ENCODE results near the gene CDKL1.
A peak's percentile ranks its signal among the peaks of the same experiment; 100 is the strongest.
"Not testable (repeated sequence)": the region's sequence is repeated elsewhere in the genome, so short reads cannot be mapped to it uniquely, and the experiment has no call there.

The CDKL1 gene

GRCh38 chr14:50318031-50318626 is 78.6 kb downstream of the CDKL1 start:
- Histone ChIP-seq H3K9me3 (ENCODE audit: control insufficient read depth, insufficient read depth, low read depth, low read length) (no peaks in the 10 kb centered on the region), H3K4me1 (ENCODE audit: control insufficient read depth, insufficient read depth, low read length) (peaks cover 3% of the 10 kb centered on the region; the same call in 1 of the 2 replicates), H3K36me3 (ENCODE audit: control insufficient read depth in 2 of 2, insufficient read depth in 1 of 2, low read length in 2 of 2) (peaks cover 4 to 18% of the 10 kb centered on the region in 2 experiments; a peak in 2 of 3 replicates), H3K27ac (ENCODE audit: extremely low read depth, low read depth, low read length) (no peak overlapping the region), H3K4me3 (ENCODE audit: low read depth, low read length) (no peak overlapping the region)
- CTCF ChIA-PET, result interaction anchor here (0.6 to 1.6 kb wide), 11 partner anchors 11 to 1036 kb away, joined by 3 to 7 read pairs (median 3); no protein-coding TSS in a partner anchor
- POLR2A ChIA-PET, result interaction anchor here (0.9 kb wide), 1 partner anchor 213 kb away, joined by 3 read pairs; no protein-coding TSS in a partner anchor
- TF ChIP-seq ZNF654 (tag by site-specific recombination; IDR thresholded peaks at IDR 0.05; ENCODE audit: low read depth) (peak; percentile 58), ZNF629 (tag by site-specific recombination; IDR thresholded peaks at IDR 0.05) (no peak), ZNF776 (tag by site-specific recombination; IDR thresholded peaks at IDR 0.05; ENCODE audit: borderline replicate concordance) (no peak), ZNF626 (tag by site-specific recombination; IDR thresholded peaks at IDR 0.05) (no peak), ZNF600 (tag by site-specific recombination; IDR thresholded peaks at IDR 0.05) (no peak)
- TF ChIP-seq, protein P1, sequence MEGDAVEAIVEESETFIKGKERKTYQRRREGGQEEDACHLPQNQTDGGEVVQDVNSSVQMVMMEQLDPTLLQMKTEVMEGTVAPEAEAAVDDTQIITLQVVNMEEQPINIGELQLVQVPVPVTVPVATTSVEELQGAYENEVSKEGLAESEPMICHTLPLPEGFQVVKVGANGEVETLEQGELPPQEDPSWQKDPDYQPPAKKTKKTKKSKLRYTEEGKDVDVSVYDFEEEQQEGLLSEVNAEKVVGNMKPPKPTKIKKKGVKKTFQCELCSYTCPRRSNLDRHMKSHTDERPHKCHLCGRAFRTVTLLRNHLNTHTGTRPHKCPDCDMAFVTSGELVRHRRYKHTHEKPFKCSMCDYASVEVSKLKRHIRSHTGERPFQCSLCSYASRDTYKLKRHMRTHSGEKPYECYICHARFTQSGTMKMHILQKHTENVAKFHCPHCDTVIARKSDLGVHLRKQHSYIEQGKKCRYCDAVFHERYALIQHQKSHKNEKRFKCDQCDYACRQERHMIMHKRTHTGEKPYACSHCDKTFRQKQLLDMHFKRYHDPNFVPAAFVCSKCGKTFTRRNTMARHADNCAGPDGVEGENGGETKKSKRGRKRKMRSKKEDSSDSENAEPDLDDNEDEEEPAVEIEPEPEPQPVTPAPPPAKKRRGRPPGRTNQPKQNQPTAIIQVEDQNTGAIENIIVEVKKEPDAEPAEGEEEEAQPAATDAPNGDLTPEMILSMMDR (tag by site-specific recombination; IDR thresholded peaks at IDR 0.05), result peak; percentile 10; the same call in 1 of the 2 replicates

DNA sequence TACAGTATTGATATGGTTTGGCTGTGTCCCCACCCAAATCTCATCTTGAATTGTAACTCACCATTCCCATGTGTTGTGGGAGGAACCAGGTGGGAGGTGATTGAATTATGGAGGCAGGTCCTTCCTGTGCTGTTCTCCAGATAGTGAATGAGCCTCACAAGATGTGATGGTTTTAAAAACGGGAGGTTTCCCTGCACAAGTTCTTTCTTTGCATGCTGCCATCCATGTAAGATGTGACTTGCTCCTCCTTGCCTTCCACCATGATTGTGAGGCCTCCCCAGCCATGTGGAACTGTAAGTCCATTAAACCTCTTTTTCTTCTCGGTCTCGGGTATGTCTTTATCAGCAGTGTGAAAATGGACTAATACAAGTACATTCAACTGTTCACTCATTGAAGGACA is 82.6 kb downstream of the CDKL1 start:
- H3K4me1 ChIP-seq (ENCODE audit: control insufficient read depth, insufficient read depth, low read length); POLR2A ChIA-PET; H3K9me3 ChIP-seq (ENCODE audit: control insufficient read depth, insufficient read depth, low read depth, low read length); H3K27ac ChIP-seq (ENCODE audit: extremely low read depth, low read depth, low read length); H3K4me3 ChIP-seq (ENCODE audit: low read depth, low read length); CTCF ChIA-PET: not testable (repeated sequence)
- TF ChIP-seq SETDB1 (IDR thresholded peaks at IDR 0.05; ENCODE audit: insufficient read length, low read length), result peak; percentile 88
- peaks cover 4 to 12% of the 10 kb centered on the region in 2 experiments; a peak in 2 of 3 replicates for H3K36me3 ChIP-seq (ENCODE audit: control insufficient read depth in 2 of 2, insufficient read depth in 1 of 2, low read length in 2 of 2)

DNA sequence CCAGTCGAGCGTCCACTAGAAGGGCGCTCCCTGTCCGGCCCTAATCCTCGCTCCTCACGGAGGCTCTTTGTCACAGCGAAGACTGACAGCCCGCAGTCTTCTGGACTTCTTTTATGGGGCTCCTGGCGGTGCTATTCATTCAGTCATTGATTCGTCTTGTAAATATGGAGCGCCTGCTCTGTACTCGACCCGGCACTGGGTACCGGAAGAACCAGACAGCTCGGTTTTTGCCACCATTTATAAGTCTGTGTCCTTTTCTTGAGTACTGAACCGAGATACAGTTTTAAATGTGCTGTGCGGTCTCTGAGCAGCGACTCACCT is 84.0 kb downstream of the CDKL1 start:
- H3K9me3 ChIP-seq (ENCODE audit: control insufficient read depth, insufficient read depth, low read depth, low read length), result no peaks in the 10 kb centered on the region
- ChIA-PET CTCF (interaction anchor here (0.6 to 3.6 kb wide), 2 partner anchors 8 to 17 kb away, joined by 4 to 20 read pairs; no protein-coding TSS in a partner anchor), POLR2A (interaction anchor here (0.6 to 1.3 kb wide), 13 partner anchors 8 to 1421 kb away, joined by 3 to 8 read pairs (median 3); partner anchors contain the start of genes CDKL1, NIN, SAV1 and SOS2)
- H3K36me3 ChIP-seq (ENCODE audit: control insufficient read depth in 2 of 2, insufficient read depth in 1 of 2, low read length in 2 of 2), result peaks cover 4 to 12% of the 10 kb centered on the region in 2 experiments; a peak in 2 of 3 replicates
- H3K4me3 ChIP-seq (ENCODE audit: low read depth, low read length), result peak overlapping the region; percentile 85
- peak overlapping the region; percentile 75 for H3K27ac ChIP-seq (ENCODE audit: extremely low read depth, low read depth, low read length)
- no peaks in the 10 kb centered on the region for H3K4me1 ChIP-seq (ENCODE audit: control insufficient read depth, insufficient read depth, low read length)
- TF ChIP-seq ZNF639 (tag by site-specific recombination; IDR thresholded peaks at IDR 0.05) (no peak), ZNF664 (tag by site-specific recombination; IDR thresholded peaks at IDR 0.05) (no peak), ZNF677 (tag by site-specific recombination; IDR thresholded peaks at IDR 0.05) (no peak), ZNF274 (IDR thresholded peaks at IDR 0.05; ENCODE audit: low read length) (no peak), ZNF274 (tag by site-specific recombination; IDR thresholded peaks at IDR 0.05; ENCODE audit: borderline replicate concordance) (no peak), SP3 (tag by site-specific recombination; IDR thresholded peaks at IDR 0.05) (no peak), ZNF148 (tag by site-specific recombination; IDR thresholded peaks at IDR 0.05; ENCODE audit: borderline replicate concordance) (no peak), ZNF341 (tag by site-specific recombination; IDR thresholded peaks at IDR 0.05; ENCODE audit: low read depth) (no peak), PRDM2 (tag by site-specific recombination; IDR thresholded peaks at IDR 0.05; ENCODE audit: borderline replicate concordance) (no peak)
- TF ChIP-seq, protein P2, sequence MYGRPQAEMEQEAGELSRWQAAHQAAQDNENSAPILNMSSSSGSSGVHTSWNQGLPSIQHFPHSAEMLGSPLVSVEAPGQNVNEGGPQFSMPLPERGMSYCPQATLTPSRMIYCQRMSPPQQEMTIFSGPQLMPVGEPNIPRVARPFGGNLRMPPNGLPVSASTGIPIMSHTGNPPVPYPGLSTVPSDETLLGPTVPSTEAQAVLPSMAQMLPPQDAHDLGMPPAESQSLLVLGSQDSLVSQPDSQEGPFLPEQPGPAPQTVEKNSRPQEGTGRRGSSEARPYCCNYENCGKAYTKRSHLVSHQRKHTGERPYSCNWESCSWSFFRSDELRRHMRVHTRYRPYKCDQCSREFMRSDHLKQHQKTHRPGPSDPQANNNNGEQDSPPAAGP (tag by site-specific recombination; IDR thresholded peaks at IDR 0.05), result 0 out of 2 replicates have a peak, but pooled peaks have one; percentile 16

Measured in HEK293 (cell line).